Liver (tissue), 9 donors: ENCODE measurements around the gene KANSL2. TPM values are rescaled to one million over a fixed set of nuclear protein-coding genes. Genes with fewer than 3 reads are reported as not detected.
A peak's percentile ranks its signal among the peaks of the same experiment; 100 is the strongest.
"Not testable (repeated sequence)": the region's sequence is repeated elsewhere in the genome, so short reads cannot be mapped to it uniquely, and the experiment has no call there.

Experiments used
- DNase-seq: peaks from one replicate; pipeline ENCODE4 v3.0.0-alpha.2; 2017; ENCODE audit warnings: low spot score
- H3K27ac ChIP-seq, 2 donors: one replicate each; pipeline ENCODE4 v1.7.0; 2013; ENCODE audit warnings: inconsistent platforms in 2 of 2, low read length in 2 of 2, control low read depth in 1 of 2, low read depth in 1 of 2, mild to moderate bottlenecking in 1 of 2
- H3K27me3 ChIP-seq, 4 donors: one replicate each; pipeline versions ENCODE4 v1.6.1 to v1.7.0; 2013; ENCODE audit warnings: low read length in 3 of 4, inconsistent platforms in 1 of 4, mild to moderate bottlenecking in 1 of 4, moderate library complexity in 1 of 4; ENCODE audit not compliant: control insufficient read depth in 4 of 4, insufficient read depth in 4 of 4
- H3K36me3 ChIP-seq, 4 donors: one replicate each; pipeline versions ENCODE4 v1.6.1 to v1.7.0; 2013; ENCODE audit warnings: low read length in 3 of 4, mild to moderate bottlenecking in 3 of 4, low read depth in 1 of 4, moderate library complexity in 1 of 4; ENCODE audit not compliant: control insufficient read depth in 4 of 4, insufficient read depth in 3 of 4
- H3K4me1 ChIP-seq, 4 donors: one replicate each; pipeline versions ENCODE4 v1.6.1 to v1.7.0; 2013; ENCODE audit warnings: low read length in 3 of 4, mild to moderate bottlenecking in 3 of 4, moderate library complexity in 1 of 4; ENCODE audit not compliant: control insufficient read depth in 4 of 4, insufficient read depth in 4 of 4
- H3K4me3 ChIP-seq, 3 donors: one replicate each; pipeline versions ENCODE4 v1.6.1 to v1.7.0; 2013; ENCODE audit warnings: low read length in 3 of 3, control low read depth in 1 of 3, low read depth in 1 of 3, mild to moderate bottlenecking in 1 of 3
- H3K9ac ChIP-seq, 2 donors: one replicate each; pipeline ENCODE4 v1.7.0; 2013; ENCODE audit warnings: low read length in 2 of 2, mild to moderate bottlenecking in 2 of 2, moderate library complexity in 2 of 2, control low read depth in 1 of 2, low read depth in 1 of 2
- H3K9me3 ChIP-seq, 4 donors: one replicate each; pipeline versions ENCODE4 v1.6.1 to v1.7.0; 2013; ENCODE audit warnings: low read length in 3 of 4; ENCODE audit not compliant: control insufficient read depth in 4 of 4
- ATF3 ChIP-seq: IDR thresholded peaks from 2 replicates; pipeline ENCODE4 v1.6.1; 2016; ENCODE audit warnings: antibody characterized with exemption
- CTCF ChIP-seq: fragments of 150-350 bp; IDR thresholded peaks from 2 replicates; pipeline ENCODE4 v1.5.1; 2017; ENCODE audit warnings: improper control_type of control experiment, low read depth, low read length; ENCODE audit not compliant: missing input control
- EGR1 ChIP-seq, 2 donors: IDR thresholded peaks; 2 replicates each; pipeline ENCODE4 v1.6.1; 2016 to 2018; ENCODE audit warnings: antibody characterized with exemption in 2 of 2, low read depth in 2 of 2
- FOXA1 ChIP-seq: IDR thresholded peaks from 2 replicates; pipeline ENCODE4 v1.6.1; 2016; ENCODE audit warnings: antibody characterized with exemption
- FOXA2 ChIP-seq: IDR thresholded peaks from 2 replicates; pipeline ENCODE4 v1.6.1; 2016; ENCODE audit warnings: antibody characterized with exemption
- GABPA ChIP-seq, 2 donors: IDR thresholded peaks in 1 of 2; conservative IDR thresholded peaks in 1 of 2; 2 replicates each; pipeline ENCODE4 v1.6.1; 2016; ENCODE audit warnings: antibody characterized with exemption in 2 of 2, mild to moderate bottlenecking in 1 of 2, moderate library complexity in 1 of 2
- HNF4A ChIP-seq, 2 donors: conservative IDR thresholded peaks; 2 replicates each; pipeline ENCODE4 v1.6.1; 2016; ENCODE audit warnings: antibody characterized with exemption in 2 of 2, mild to moderate bottlenecking in 2 of 2
- HNF4G ChIP-seq: IDR thresholded peaks from 2 replicates; pipeline ENCODE4 v1.6.1; 2016; ENCODE audit warnings: antibody characterized with exemption
- JUND ChIP-seq, 2 donors: IDR thresholded peaks; 2 replicates each; pipeline ENCODE4 v1.6.1; 2016; ENCODE audit warnings: antibody characterized with exemption in 2 of 2
- MAX ChIP-seq: IDR thresholded peaks from 2 replicates; pipeline ENCODE4 v1.6.1; 2016; ENCODE audit warnings: antibody characterized with exemption
- RAD21 ChIP-seq, 2 donors: IDR thresholded peaks; 2 replicates each; pipeline ENCODE4 v1.6.1; 2016; ENCODE audit warnings: antibody characterized with exemption in 2 of 2, mild to moderate bottlenecking in 2 of 2
- REST ChIP-seq: IDR thresholded peaks from 2 replicates; pipeline ENCODE4 v1.6.1; 2016; ENCODE audit warnings: antibody characterized with exemption, mild to moderate bottlenecking
- RXRA ChIP-seq, 2 donors: IDR thresholded peaks; 2 replicates each; pipeline ENCODE4 v1.6.1; 2017 to 2018; ENCODE audit warnings: antibody characterized with exemption in 2 of 2, mild to moderate bottlenecking in 1 of 2
- SP1 ChIP-seq: IDR thresholded peaks from 2 replicates; pipeline ENCODE4 v1.6.1; 2018; ENCODE audit warnings: antibody characterized with exemption, mild to moderate bottlenecking
- TAF1 ChIP-seq: conservative IDR thresholded peaks from 2 replicates; pipeline ENCODE4 v1.6.1; 2016; ENCODE audit warnings: antibody characterized with exemption, mild to moderate bottlenecking
- YY1 ChIP-seq: IDR thresholded peaks from 2 replicates; pipeline ENCODE4 v1.6.1; 2016; ENCODE audit warnings: antibody characterized with exemption, mild to moderate bottlenecking
- ZBTB33 ChIP-seq: IDR thresholded peaks from 2 replicates; pipeline ENCODE4 v1.6.1; 2016; ENCODE audit warnings: antibody characterized with exemption
- WGBS: extraction: QIAGEN DNeasy Blood & Tissue Kit; methylation state at CpG from one replicate; pipeline ENCODE4 v1.1.7; 2013; 5-methylcytosine and 5-hydroxymethylcytosine counted together
- polyA plus RNA-seq, 2 donors: library from polyadenylated mRNA; stranded (reverse) in 1 of 2; unstranded in 1 of 2; fragments of 200-250 nt in 1 of 2; fragments of >200 nt in 1 of 2; fragmentation: Nextera tagmentation in 1 of 2; extraction: Ambion mirVana in 1 of 2; gene quantifications; one replicate each; pipeline versions ENCODE4 v1.2.1 to v1.2.3, GENCODE V29; 2013 to 2015
- total RNA-seq, 2 donors: library from RNA; depleted of rRNA; stranded (reverse); fragments of >200 nt; gene quantifications; one replicate each; pipeline ENCODE4 v1.2.3, GENCODE V29; 2014
- donor health status: healthy.
- donor health status: healthy.
- donor health status: healthy.
- donor health status: healthy.
- donor health status: healthy.

Gene KANSL2
- total and polyA plus RNA-seq, 4 donors, result 7.0 to 23.0 (median 14.8) TPM

GRCh38 chr12:48683534-48683933 lies 1.5 kb upstream of the KANSL2 start:
- H3K27ac ChIP-seq, result no peak overlapping the region
- no peak for DNase-seq
- 89% methylated on average over 4 of the region's 4 CpGs for WGBS
- H3K4me3 ChIP-seq, result no peak overlapping the region
- H3K4me1 ChIP-seq, result peaks cover 9 to 26% (median 18%) of the 10 kb centered on the region in 4 donors
- TF ChIP-seq RAD21 (IDR thresholded peaks at IDR 0.05), result no peak
- TF ChIP-seq CTCF, result no peak
- no peak for TF ChIP-seq YY1
- no peak for TF ChIP-seq FOXA1
- TF ChIP-seq EGR1 (IDR thresholded peaks at IDR 0.05; ENCODE audit: low read depth in 2 of 2), result no peak
- TF ChIP-seq MAX, result no peak
- no peak for TF ChIP-seq HNF4G
- no peak for TF ChIP-seq ATF3
- TF ChIP-seq HNF4A (conservative IDR thresholded peaks at IDR 0.05), result no peak
- H3K9me3 ChIP-seq, result no peaks in the 10 kb centered on the region
- H3K36me3 ChIP-seq, result peaks cover 2 to 10% (median 8%) of the 10 kb centered on the region in 4 donors
- no peaks in the 10 kb centered on the region for H3K27me3 ChIP-seq
- H3K9ac ChIP-seq, result no peak overlapping the region

GRCh38 chr12:48682927-48683326 lies 889 bp upstream of the KANSL2 start:
- WGBS, result 89% methylated on average over 2 of the region's 2 CpGs
- no peak overlapping the region for H3K27ac ChIP-seq
- TF ChIP-seq FOXA2 (no peak), GABPA (IDR thresholded peaks at IDR 0.05 in 1 of 2, conservative IDR thresholded peaks at IDR 0.05 in 1 of 2) (no peak), HNF4A (conservative IDR thresholded peaks at IDR 0.05) (no peak), SP1 (no peak), JUND (IDR thresholded peaks at IDR 0.05) (no peak)

GRCh38 chr12:48682533-48682905 lies 481 bp upstream of the KANSL2 start:
- Histone ChIP-seq H3K27ac (peak overlapping the region in 1 of 2 donors; percentile 34), H3K36me3 (peaks cover 0 to 12% (median 9%) of the 10 kb centered on the region in 4 donors), H3K4me3 (peak overlapping the region; percentile 66 to 85 (median 73)), H3K4me1 (peaks cover 10 to 26% (median 18%) of the 10 kb centered on the region in 4 donors), H3K9ac (peak overlapping the region in 1 of 2 donors; percentile 73)
- H3K27me3 ChIP-seq, H3K9me3 ChIP-seq, DNase-seq: not testable (repeated sequence)
- peak; percentile 0 for TF ChIP-seq SP1
- 17% methylated on average over 19 of the region's 19 CpGs for whole genome bisulfite sequencing

More at GRCh38 chr12:48682927-48683326, 889 bp upstream of the KANSL2 start:
- Histone ChIP-seq H3K27me3 (no peaks in the 10 kb centered on the region), H3K4me1 (peaks cover 10 to 26% (median 18%) of the 10 kb centered on the region in 4 donors), H3K36me3 (peaks cover under 1 to 12% (median 9%) of the 10 kb centered on the region in 4 donors), H3K9ac (no peak overlapping the region), H3K9me3 (no peaks in the 10 kb centered on the region), H3K4me3 (peak overlapping the region in 2 of 3 donors; percentile 73 to 85)
- no peak for DNase-seq

- H3K4me1 ChIP-seq, result peaks cover 10 to 26% (median 19%) of the 10 kb centered on the region in 4 donors
- H3K9me3 ChIP-seq, result no peaks in the 10 kb centered on the region
- no peaks in the 10 kb centered on the region for H3K27me3 ChIP-seq
- H3K36me3 ChIP-seq, result peaks cover 0 to 18% (median 12%) of the 10 kb centered on the region in 4 donors
- H3K9ac ChIP-seq, result peak overlapping the region; percentile 88 to 96
- peak overlapping the region; percentile 83 to 100 (median 85) for H3K4me3 ChIP-seq
- peak overlapping the region; percentile 87 to 97 for H3K27ac ChIP-seq
- no peak for DNase-seq
- WGBS, result 2% methylated on average over 11 of the region's 11 CpGs
- no peak for TF ChIP-seq ZBTB33
- no peak for TF ChIP-seq REST
- TF ChIP-seq RXRA (IDR thresholded peaks at IDR 0.05), result no peak
- no peak for TF ChIP-seq JUND (IDR thresholded peaks at IDR 0.05)
- no peak for TF ChIP-seq HNF4A (conservative IDR thresholded peaks at IDR 0.05)
- TF ChIP-seq TAF1, result no peak
- no peak for TF ChIP-seq GABPA (IDR thresholded peaks at IDR 0.05 in 1 of 2, conservative IDR thresholded peaks at IDR 0.05 in 1 of 2)
These were observed 684 bp downstream of the KANSL2 start for GRCh38 chr12:48681399-48681709.
